GM10266 (cell line): ENCODE data around the gene UPK3B.
"Not testable (repeated sequence)": the region's sequence is repeated elsewhere in the genome, so short reads cannot be mapped to it uniquely, and the experiment has no call there.

Source experiments
- DNase-seq: peaks from one replicate; pipeline ENCODE4 v3.0.0; 2012; ENCODE audit errors: extremely low spot score
- TF ChIP-seq, protein P1 (sequence below): IDR thresholded peaks from 2 replicates; pipeline ENCODE4 v1.5.1; 2012; ENCODE audit warnings: mild to moderate bottlenecking, low read depth; ENCODE audit not compliant: control insufficient read depth, insufficient read depth; ENCODE audit errors: missing control alignments

Gene UPK3B

DNA sequence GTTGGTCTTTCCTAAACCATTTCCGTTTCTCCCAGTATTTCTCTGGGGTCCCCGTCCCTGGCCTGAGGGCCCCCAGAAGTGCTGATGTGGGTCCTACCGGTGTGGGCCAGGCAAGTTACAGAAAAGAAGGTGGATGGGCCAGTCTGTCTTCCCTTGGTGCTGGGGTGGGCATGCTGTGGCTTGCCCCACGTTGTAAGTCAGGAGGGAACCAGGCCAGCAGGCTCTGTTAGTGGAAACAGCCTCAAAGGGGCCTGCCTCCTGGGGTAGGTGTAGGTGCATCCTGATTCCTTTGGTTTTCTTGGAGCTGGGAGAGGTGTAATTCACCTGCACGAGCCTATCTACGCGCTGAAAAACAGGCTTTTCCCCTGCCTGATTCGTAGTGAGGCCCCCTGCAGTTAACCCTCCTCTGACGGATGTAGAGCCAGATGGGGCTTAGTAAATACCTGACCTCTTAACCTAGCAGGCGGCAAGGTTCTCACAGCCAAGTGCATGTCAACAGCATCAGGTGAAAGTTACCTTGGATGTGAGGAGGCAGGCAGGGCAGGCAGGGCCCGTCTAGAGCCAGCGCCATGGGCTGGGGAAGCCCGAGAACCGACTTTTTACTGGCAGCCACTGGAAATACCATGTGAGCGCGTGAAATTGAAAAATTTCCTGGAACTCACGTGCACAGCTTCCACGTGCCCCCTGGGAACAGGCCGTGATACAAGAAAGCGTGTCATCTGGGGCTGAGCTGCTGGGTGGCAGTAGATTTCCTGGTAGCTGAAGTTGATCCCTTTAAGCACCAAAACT, 24.3 kb upstream of the UPK3B start:
- not testable (repeated sequence) for DNase-seq

DNA sequence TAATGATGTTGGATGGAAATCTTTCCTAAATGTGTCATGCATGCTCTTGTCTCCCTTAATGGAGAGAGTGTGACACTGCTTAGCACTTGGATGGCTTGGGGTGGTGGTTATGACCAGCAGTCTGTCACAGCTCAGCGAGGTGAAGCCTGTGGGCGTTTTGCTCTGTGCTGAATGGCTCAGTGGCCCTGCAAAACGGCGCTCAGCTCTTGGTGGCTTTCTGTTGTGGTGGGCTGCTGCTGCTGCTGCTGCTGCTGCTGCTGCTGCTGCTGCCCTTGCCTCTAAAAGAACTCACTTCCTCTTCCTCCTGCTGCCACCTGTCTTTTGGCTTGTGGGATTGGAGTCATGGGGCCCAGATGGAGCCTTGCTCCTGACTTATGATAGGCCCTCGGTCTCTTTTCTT, 23.7 kb upstream of the UPK3B start:
- not testable (repeated sequence) for DNase-seq

DNA sequence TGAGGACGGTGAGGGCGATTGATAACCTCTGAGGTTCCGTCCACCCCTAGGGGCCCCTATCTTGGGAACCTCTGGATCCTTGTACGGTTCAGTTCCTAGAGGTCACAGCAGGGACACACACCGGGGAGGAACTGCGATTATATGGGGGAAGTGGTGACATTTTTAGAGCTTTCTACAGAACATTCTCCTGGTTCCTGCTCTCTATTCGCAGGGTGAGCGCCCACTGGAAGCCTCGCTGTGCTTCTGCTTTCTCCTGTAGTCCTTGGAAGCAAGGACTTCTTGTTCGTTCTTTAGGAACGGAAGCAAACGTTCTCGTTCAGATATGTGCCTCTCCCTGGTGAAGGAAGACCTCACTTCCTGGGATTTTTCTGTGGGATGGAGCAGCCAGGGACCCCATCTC, 22.4 kb upstream of the UPK3B start:
- not testable (repeated sequence) for DNase-seq

DNA sequence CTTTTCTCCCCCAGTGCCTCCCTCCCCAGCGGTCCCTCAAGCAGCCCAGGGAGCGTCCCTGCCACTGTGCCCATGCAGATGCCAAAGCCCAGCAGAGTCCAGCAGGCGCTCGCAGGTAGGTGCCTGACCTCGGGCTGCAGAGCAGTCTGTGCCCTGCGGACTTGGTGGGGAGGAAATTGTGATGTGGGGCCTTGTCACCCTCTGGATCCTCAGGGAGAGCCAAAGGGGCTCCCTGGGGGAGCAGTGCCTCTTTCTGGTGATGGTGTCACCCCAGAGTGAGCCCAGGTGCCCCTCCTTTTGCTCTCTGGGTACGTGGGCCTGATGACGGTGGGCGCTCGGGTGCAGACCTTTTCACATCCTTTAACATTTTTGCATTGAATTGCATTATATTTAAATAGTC, 18.2 kb upstream of the UPK3B start:
- DNase-seq, result not testable (repeated sequence)

DNA sequence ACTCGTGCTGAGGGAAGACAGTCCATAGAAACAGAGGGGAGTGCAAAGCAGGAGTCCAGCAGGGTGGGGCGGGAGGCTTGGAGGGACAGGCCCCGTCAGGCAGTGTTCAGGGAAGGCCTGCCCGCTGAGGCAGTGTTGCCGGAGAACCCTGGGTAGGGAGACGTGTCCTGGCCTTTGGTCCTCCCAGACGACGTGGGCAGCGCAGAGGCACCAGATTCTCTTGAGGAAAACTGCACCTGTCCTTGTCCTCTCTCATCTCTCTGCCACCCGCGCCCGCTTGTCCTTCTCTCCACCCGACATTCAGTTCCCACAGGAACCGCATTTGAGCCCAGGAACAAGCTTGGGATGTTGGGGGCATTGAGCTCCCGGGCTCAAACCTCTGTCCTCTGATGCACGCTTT, 14.6 kb upstream of the UPK3B start:
- DNase-seq, result not testable (repeated sequence)

DNA sequence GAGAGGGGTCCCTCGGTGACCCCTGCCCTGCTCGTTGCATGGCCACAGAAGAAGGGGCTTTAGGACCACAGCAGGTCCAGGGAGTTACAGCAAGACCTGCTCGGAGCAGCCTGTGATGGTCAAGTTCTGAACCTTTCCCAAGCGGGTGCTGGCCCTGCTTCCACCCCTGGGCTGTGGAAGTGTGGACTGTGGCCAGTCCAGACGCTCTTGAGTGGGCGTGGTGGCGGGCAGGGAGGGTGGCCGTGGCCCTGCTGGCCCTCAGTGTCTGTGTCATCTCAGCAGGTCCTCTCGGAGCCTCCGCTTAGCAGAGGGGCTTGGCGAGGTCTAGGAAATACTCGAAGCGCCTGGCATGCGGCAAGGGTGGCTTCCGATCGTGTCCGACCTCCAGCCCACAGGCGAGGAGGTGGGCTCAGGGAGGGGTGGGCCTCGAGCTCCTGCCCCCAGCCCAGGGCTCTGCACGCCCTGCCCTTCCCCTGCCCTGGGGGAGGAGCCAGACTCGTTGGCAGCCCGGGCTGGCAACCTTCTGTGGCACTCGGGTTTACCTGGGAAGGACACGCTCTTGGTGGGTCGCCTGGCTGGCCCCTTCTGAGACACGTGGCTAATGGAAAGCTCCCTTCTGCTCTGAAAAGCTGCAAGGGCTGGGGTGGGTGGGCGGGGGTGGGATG, 12.3 kb upstream of the UPK3B start:
- not testable (repeated sequence) for DNase-seq

DNA sequence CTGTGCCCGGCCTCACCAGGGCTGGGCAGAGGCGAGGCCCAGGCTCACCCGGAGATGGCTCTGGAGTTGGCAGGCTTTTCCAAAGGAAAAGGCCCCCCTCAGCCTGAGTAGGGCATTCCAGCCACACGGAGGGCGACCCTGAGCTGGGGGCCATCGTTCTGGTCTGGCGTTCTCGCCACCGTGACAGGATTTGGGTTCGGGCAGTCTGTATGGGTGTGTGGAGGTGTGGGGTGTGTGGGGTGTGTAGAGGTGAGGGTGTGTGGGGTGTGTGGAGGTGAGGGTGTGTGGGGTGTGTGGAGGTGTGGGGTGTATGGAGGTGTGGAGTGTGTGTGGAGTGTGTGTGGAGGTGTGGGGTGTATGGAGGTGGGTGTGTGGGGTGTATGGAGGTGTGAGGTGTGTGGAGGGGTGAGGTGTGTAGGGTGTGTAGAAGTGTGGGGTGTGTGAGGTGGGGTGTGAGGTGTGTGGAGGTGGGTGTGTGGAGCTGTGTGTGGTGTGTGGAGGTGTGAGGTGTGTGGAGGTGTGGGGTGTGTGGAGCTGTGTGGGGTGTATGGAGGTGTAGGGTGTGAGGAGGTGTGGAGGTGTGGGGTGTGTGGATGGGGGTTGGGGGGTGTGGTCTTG, 11.7 kb upstream of the UPK3B start:
- not testable (repeated sequence) for DNase-seq

DNA sequence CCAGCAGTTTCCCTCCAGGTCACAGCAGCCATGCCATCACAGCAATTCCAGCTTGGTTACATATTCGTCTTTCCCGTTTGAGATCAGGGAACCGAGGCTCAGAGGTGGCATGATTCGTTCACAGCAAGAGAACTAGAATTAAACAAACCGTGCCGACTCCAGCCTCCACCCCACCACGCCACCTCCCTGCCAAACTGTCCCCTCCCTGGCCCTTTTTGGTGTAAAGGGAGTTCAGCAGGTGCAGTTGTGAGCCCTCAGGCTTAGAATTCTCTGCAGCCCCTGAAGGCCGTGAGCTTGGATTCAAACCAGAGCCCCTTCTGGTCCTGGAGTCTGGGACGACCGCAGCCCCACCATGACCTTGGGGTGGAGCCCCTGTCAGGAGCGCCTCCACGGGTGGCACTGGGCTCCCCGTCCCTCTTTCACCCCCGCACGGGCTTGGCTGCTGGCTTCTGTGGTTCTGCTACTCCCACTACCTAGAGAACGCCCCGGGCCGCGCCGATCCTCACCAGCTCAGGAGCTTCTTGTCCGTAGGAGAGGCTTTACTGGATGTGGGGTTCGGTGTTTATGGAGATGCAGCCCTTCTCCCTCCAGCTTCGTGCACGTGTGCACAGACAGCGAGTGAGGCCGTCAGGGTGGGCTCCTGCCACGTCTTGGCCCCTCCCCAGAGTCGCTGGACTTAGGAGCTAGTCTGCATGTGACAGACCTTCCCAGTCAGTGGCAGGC, 11.0 kb upstream of the UPK3B start:
- not testable (repeated sequence) for DNase-seq

DNA sequence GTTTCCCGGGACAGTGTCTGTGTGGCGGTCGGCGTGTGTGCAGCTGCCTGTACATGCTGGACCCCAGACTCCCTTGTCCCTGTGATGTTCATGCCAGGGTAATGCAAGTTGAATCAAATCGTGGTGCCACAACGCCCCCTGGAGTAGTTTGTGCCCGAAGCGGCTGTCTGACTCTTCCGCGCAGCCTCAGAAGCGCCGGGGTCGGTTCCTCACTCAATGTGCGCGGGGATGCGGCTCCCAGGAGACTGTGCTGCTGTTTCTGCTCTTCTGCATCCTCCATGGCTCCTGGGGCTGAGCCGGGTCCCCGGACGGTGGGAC, 10.5 kb upstream of the UPK3B start:
- not testable (repeated sequence) for DNase-seq

DNA sequence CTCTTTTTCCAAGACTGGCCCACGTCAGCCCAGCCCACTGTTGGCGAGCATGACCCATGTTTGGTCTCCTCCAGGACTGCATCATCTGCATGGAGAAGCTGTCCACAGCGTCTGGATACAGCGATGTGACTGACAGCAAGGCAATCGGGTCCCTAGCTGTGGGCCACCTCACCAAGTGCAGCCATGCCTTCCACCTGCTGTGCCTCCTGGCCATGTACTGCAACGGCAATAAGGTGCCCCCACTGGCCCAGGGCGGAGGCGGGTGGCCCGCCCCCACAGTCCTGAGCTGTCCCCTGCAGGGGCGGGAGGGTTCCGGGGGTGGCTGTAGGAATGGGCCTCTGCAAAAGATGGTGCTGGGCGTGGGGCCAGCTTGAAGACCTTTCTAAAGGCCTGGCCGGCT, 8.1 kb upstream of the UPK3B start:
- not testable (repeated sequence) for DNase-seq

DNA sequence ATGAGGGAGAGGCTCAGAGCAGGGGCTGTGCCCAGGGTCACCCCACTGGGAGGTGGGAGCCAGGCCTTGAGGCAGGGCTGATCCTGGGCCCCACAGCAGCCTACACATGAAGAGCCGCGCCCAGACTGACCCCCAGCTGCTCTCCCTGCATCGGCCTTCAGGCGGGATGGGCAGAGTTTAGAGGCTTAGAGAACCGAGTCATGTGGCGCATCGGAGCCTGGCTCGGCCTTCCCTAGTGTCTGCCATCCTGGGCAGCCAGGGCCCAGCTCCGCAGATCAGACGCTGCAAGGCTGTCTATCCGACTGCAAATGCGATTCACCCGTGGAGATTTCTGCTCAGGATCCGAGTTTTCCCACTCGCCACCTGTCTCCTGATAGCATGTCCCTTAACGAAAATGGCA, 7.5 kb upstream of the UPK3B start:
- not testable (repeated sequence) for DNase-seq

DNA sequence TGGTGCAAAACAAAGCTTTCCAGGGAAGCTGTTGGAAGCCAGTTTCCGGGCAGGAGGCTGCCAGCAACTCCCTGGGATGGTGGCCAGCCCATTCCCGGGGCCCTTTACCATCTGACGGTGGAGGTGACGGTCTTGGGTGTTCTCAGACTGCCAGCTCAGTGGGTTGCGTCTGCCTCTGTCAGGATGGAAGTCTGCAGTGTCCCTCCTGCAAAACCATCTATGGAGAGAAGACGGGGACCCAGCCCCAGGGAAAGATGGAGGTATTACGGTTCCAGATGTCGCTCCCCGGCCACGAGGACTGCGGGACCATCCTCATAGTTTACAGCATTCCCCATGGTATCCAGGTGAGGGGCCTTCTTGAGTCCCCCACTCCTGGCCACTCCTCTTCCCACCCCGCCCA, 7.1 kb upstream of the UPK3B start:
- DNase-seq, result not testable (repeated sequence)

DNA sequence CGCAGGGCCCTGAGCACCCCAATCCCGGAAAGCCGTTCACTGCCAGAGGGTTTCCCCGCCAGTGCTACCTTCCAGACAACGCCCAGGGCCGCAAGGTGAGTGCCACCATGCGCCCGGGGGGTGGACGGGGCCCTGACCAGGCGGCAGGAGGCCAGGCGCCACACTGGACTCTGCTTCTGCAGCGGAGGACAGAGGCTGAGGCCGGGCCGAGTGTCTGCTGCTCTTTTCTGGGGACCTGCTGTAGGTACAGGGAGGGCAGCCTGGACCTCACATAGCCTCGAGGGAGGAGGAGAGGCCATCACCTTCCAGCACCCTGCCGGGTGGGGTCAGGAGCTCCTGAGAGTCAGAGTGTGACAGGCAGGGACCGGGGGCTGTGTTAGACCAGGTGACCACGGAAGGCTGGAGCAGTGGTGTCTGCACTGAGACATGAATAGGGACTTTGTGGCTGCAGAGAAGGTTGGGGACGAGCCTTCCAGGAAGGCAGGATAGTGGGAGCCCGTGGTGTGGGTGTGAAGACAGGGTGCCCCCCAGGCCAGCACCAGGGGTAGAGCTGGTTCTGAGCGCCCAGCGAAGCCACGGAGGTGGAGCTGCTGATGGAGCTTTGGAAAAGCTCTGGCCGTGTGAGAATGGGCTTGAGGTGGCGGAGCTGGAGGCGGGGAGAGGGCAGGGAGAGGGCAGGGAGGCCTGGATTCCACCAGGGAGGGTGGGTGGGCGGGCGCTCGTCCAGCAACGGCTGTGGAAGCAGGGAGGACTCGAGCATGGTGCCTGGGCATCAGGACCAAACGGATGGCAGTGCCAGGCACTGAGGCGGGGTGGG, 5.8 kb upstream of the UPK3B start:
- not testable (repeated sequence) for DNase-seq

DNA sequence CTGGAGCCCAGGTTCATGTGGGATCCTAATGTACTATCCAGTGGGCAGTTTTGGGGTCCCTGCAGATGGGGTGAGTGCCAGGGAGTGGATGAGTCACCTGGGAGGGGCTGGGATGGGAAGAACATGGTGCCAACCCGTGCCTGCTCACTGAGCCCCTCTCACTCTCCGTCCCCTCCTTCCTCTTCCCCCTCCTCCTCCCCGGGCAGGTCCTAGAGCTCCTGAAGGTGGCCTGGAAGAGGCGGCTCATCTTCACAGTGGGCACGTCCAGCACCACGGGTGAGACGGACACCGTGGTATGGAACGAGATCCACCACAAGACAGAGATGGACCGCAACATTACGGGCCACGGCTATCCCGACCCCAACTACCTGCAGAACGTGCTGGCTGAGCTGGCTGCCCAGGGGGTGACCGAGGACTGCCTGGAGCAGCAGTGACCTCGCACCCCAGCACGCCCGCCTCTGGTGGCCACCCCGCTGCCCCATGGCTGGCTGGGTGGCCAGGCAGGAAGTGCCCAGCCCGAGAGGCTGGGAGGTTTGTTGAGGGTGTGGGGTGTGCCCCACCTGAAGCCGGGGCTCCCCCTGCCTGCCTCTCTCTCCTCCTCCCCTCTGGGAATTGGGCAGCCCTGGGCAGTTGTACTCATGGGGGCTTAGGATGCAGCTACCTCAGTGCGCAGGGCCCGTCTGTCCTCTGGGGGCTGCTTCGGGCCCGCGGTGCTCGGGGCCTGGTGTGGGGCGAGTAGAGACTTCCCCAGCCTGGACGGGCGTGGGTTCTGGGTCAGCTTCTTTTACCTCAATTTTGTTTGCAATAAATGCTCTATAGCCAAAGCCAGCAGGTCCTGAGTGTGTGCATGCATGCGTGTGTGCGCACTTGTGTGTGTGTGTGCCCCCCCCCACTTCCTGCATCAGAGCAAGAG, 4.9 kb upstream of the UPK3B start:
- TF ChIP-seq, protein P1, sequence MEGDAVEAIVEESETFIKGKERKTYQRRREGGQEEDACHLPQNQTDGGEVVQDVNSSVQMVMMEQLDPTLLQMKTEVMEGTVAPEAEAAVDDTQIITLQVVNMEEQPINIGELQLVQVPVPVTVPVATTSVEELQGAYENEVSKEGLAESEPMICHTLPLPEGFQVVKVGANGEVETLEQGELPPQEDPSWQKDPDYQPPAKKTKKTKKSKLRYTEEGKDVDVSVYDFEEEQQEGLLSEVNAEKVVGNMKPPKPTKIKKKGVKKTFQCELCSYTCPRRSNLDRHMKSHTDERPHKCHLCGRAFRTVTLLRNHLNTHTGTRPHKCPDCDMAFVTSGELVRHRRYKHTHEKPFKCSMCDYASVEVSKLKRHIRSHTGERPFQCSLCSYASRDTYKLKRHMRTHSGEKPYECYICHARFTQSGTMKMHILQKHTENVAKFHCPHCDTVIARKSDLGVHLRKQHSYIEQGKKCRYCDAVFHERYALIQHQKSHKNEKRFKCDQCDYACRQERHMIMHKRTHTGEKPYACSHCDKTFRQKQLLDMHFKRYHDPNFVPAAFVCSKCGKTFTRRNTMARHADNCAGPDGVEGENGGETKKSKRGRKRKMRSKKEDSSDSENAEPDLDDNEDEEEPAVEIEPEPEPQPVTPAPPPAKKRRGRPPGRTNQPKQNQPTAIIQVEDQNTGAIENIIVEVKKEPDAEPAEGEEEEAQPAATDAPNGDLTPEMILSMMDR, result no peak
- no peak for DNase-seq
